Pancreas (tissue), 10 donors: ENCODE results near the gene IL12RB1. TPM values are rescaled to one million over a fixed set of nuclear protein-coding genes. Genes with fewer than 3 reads are reported as not detected.
"Not testable (repeated sequence)": the region's sequence is repeated elsewhere in the genome, so short reads cannot be mapped to it uniquely, and the experiment has no call there.

ENCODE experiments used
- ATAC-seq, 4 donors: fragments of 200-7000 bp; cut with Tn5 transposase; one replicate each; pipeline versions ENCODE4 v1.8.0 to v1.9.1; 2020; ENCODE audit warnings: mild to moderate bottlenecking in 4 of 4, moderate library complexity in 4 of 4
- DNase-seq, 6 donors: peaks; one replicate each; pipeline ENCODE4 v3.0.0-alpha.2; 2020
- FAIRE-seq: peaks from 2 replicates; lab custom pipeline; 2012; peaks lifted over from hg19 to GRCh38; lab: Jason Lieb, UNC
- H3K27ac ChIP-seq, 4 donors: fragments of 200-600 bp; sonication (generic); 1 replicate in 3 of 4; 2 replicates in 1 of 4; pipeline versions ENCODE4 v1.5.0 to v1.8.0; 2020
- H3K27me3 ChIP-seq, 4 donors: fragments of 200-600 bp; one replicate each; pipeline ENCODE4 v1.8.0; 2021
- H3K36me3 ChIP-seq, 3 donors: fragments of 200-600 bp; sonication (generic) in 1 of 3; one replicate each; pipeline versions ENCODE4 v1.5.0 to v1.8.0; 2020 to 2021
- H3K4me1 ChIP-seq, 3 donors: fragments of 200-600 bp; one replicate each; pipeline ENCODE4 v1.8.0; 2021
- H3K4me3 ChIP-seq, 4 donors: fragments of 200-600 bp; sonication (generic) in 2 of 4; one replicate each; pipeline versions ENCODE4 v1.5.0 to v1.8.0; 2020 to 2021
- H3K9me3 ChIP-seq, 4 donors: fragments of 200-600 bp; one replicate each; pipeline ENCODE4 v1.8.0; 2021
- WGBS, 2 donors: extraction: QIAGEN DNeasy Blood & Tissue Kit; methylation state at CpG; one replicate each; pipeline ENCODE4 v1.1.7; 2013; 5-methylcytosine and 5-hydroxymethylcytosine counted together
- intact Hi-C, 3 donors: fragments of 100-400 bp; cut with DNase I; formaldehyde crosslinking; loops; one replicate each; pipeline versions ENCODE4 v1.11.1 to v1.14.2; 2022
- polyA plus RNA-seq, 2 donors: library from polyadenylated mRNA; stranded (reverse); fragments of 200-250 nt; gene quantifications; one replicate each; pipeline ENCODE4 v1.2.3, GENCODE V29; 2013
- total RNA-seq, 6 donors: library from RNA; stranded (reverse); fragmentation: NEBNext Ultra II Directional in 4 of 6; extraction: Animal tissue kit (Norgen Biotek cat#: 25700) in 4 of 6; gene quantifications; one replicate each; pipeline versions ENCODE4 v1.2.1 to v1.2.4, GENCODE V29; 2021 to 2023
- TF ChIP-seq, protein P1 (sequence below), 4 donors: fragments of 200-600 bp; sonication (generic) in 3 of 4; IDR thresholded peaks; one replicate each; pipeline versions ENCODE4 v1.5.0 to v1.8.0; 2021; ENCODE audit warnings: antibody characterized with exemption in 4 of 4
- donor health status: healthy with polysubstance abuse.
- donor health status: DM: no; HTN: no; CAD: no; lungs with moderate emphysema.
- donor health status: DM: no; HTN: no; CAD: no.
- donor health status: control.
- donor health status: control.
- donor health status: Bipolar disorder and iron deficiency.
- donor health status: DM: yes; HTN: yes; CAD: no.
- donor health status: DM: no; HTN: no; CAD: no.
- donor health status: DM: no; HTN: no; CAD: no.
- donor health status: DM: yes; HTN: yes; CAD: no.

Gene IL12RB1
- total and polyA plus RNA-seq, 8 donors = 0.15 to 1.1 (median 0.40) TPM

DNA sequence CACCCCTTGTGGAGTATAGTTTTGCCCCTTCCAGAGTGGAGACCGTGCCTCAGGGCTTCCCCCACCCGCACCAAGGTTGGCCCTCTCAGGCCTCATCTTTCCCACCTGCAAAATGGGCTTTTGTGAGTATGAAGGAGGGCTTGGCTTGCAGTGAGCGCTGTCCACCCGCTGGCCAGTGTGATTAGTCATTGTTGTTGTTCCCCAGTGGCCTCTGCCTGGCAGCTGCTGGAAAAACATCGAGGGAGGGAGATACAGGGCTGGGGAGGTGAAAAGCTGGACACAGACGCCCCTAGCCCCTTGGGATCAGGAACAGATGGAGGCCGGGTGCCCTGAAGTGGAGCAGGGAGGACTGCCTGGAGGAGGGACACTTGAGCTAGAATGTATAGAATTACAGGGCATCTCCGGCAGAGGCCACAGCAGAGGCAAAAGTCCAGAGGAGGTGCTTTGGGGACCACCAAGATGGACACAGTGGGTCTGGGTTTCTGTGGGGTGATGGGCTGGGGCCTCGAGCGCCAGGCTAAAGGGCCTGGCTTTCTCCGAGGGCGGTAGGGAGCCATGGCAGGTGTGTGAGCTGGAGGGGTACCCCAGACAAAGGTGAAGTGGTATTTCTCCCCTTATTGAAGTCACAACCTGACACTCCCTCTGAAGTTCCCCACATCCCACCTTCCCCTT lies 3.9 kb upstream of the IL12RB1 start:
- Histone ChIP-seq H3K27me3 (no peaks in the 10 kb centered on the region), H3K9me3 (no peaks in the 10 kb centered on the region), H3K4me1 (no peaks in the 10 kb centered on the region), H3K4me3 (no peak overlapping the region), H3K36me3 (no peaks in the 10 kb centered on the region), H3K27ac (peak overlapping the region in 2 of 4 donors; percentile 23 to 41)
- intact Hi-C loops = no loop called here
- FAIRE-seq = no peak
- peak in 1 of 4 donors; percentile 24 for ATAC-seq
- TF ChIP-seq, protein P1, sequence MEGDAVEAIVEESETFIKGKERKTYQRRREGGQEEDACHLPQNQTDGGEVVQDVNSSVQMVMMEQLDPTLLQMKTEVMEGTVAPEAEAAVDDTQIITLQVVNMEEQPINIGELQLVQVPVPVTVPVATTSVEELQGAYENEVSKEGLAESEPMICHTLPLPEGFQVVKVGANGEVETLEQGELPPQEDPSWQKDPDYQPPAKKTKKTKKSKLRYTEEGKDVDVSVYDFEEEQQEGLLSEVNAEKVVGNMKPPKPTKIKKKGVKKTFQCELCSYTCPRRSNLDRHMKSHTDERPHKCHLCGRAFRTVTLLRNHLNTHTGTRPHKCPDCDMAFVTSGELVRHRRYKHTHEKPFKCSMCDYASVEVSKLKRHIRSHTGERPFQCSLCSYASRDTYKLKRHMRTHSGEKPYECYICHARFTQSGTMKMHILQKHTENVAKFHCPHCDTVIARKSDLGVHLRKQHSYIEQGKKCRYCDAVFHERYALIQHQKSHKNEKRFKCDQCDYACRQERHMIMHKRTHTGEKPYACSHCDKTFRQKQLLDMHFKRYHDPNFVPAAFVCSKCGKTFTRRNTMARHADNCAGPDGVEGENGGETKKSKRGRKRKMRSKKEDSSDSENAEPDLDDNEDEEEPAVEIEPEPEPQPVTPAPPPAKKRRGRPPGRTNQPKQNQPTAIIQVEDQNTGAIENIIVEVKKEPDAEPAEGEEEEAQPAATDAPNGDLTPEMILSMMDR (IDR thresholded peaks at IDR 0.05) = no peak
- no peak for DNase-seq
- WGBS, 2 donors = 79% methylated on average over 12 of the region's 12 CpGs

DNA sequence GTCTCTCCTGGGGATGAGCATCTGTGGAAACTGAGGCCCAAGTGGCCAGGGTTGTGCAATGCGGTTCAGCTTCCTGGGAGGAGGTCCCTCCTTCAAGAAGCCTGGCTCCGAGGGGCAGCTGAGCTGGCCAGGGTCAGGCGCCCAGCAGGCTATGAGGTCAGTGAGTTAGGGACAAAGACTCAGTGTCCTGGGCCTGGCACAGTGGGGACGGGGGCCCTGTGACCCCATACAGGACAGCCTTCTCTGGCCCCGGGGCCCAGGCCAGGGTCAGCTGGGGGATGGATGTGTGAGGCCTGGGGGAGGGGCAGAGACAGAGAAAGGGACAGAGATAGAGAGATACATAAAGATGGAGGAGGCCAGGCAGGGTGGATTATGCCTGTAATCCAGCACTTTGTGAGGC lies 3.0 kb upstream of the IL12RB1 start:
- peak overlapping the region in 2 of 4 donors; percentile 5 to 17 for H3K27ac ChIP-seq
- 78 to 89% methylated on average over 5 of the region's 5 CpGs for WGBS, 2 donors

DNA sequence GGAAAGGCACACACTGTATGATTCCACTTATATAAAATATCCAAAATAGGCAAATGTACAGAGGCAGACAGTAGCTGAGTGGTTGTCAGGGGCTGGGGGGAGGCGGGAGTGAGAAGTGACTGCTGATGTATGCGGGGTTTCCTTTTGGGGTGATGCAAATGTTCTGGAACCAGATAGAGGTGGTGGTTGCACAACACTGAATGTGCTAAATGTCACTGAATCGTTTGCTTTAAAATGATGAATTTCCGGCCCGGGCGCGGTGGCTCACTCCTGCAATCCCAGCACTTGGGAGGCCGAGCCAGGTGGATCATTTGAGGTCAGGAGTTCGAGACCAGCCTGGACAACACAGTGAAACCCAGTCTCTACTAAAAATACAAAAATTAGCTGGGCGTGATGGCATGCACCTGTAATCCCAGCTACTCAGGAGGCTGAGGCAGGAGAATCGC lies 2.4 kb upstream of the IL12RB1 start:
- H3K4me3 ChIP-seq, H3K36me3 ChIP-seq, intact Hi-C loops, DNase-seq, FAIRE-seq, H3K4me1 ChIP-seq, H3K27me3 ChIP-seq, H3K9me3 ChIP-seq: not testable (repeated sequence)
- H3K27ac ChIP-seq = peak overlapping the region in 1 of 4 donors; percentile 17
- peak in 2 of 4 donors; percentile 39 to 48 for ATAC-seq
- WGBS, 2 donors = 53 to 65% methylated on average over 11 of the region's 11 CpGs

More for the DNA sequence above, 3.0 kb upstream of the IL12RB1 start:
- H3K36me3 ChIP-seq = no peaks in the 10 kb centered on the region
- TF ChIP-seq, protein P1 (IDR thresholded peaks at IDR 0.05) = no peak
- DNase-seq (no peak), FAIRE-seq (no peak), ATAC-seq (no peak)
- H3K4me1 ChIP-seq = no peaks in the 10 kb centered on the region
- H3K9me3 ChIP-seq = no peaks in the 10 kb centered on the region
- intact Hi-C loops = no loop called here
- no peak overlapping the region for H3K4me3 ChIP-seq
- no peaks in the 10 kb centered on the region for H3K27me3 ChIP-seq

DNA sequence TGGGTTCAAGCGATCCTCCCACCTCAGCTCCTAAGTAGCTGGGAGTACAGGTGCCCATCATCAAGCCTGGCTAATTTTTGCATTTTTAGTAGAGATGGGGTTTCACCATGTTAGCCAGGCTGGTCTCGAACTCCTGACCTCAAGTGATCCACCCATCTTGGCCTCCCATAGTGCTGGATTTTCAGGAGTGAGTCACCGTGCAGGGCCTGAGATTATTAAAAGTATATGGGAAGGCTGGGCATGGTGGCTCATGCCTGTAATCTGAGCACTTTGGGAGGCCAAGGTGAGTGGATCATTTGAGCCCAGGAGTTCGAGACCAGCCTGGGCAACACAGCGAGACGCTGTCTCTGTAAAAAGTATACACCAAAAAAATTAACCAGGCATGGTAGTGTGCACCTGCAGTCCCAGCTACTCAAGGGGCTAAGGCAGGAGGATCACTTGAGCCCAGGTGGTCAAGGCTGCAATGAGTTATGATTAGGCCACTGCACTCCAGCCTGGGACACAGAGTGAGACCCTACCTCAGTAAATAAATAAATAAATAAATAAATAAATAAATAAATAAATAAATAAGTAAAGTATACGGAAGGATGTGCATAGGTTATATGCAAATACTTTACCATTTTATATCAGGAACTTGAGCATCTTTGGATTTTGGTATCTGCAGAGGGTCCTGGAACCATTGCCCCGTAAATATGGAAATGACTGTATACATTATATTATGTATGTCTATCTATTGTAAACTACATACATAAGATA lies 854 bp downstream of the IL12RB1 start:
- 83 to 84% methylated on average over 8 of the region's 8 CpGs for WGBS, 2 donors
- intact Hi-C loops = no loop called here
- H3K4me3 ChIP-seq = no peak overlapping the region
- no peaks in the 10 kb centered on the region for H3K4me1 ChIP-seq
- ATAC-seq (no peak), FAIRE-seq (no peak), DNase-seq (no peak)
- no peaks in the 10 kb centered on the region for H3K27me3 ChIP-seq
- H3K36me3 ChIP-seq = no peaks in the 10 kb centered on the region
- no peaks in the 10 kb centered on the region for H3K9me3 ChIP-seq
- no peak overlapping the region for H3K27ac ChIP-seq
- TF ChIP-seq, protein P1 (IDR thresholded peaks at IDR 0.05) = no peak

DNA sequence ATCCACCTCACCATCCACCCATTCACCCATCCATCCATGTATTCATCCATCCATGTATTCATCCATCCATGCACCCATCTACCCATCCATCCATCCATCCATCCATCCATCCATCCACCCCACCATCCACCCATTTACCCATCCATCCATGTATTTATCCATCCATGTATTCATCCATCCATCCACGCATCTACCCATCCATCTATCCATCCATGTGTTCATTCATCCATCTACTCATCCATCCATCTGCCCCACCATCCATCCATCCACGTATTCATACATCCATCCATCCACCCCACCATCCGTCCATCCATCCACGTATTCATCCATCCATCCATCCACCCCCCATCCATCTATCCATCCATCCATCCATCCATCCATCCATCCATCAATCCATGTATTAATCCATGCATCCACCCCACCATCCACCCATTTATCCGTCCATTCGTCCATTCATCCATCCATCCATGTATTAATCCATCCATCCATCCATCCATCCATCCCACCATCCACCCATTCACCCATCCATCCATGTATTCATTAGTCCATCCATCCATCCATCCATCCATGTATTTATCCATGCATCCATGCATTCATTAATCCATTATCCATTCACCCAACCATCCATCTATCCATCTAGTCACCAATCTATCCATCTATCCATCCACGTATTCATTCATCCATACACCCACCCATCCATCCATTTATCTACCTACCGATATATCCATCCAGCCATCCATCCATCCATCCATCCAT lies 2.6 kb downstream of the IL12RB1 start:
- no peak for FAIRE-seq
- WGBS, 2 donors = 49 to 71% methylated on average over 8 of the region's 8 CpGs

More for the DNA sequence above, 2.6 kb downstream of the IL12RB1 start:
- intact Hi-C loops = no loop called here
- TF ChIP-seq, protein P1 (IDR thresholded peaks at IDR 0.05) = no peak
- no peaks in the 10 kb centered on the region for H3K36me3 ChIP-seq
- no peak overlapping the region for H3K4me3 ChIP-seq
- H3K4me1 ChIP-seq = no peaks in the 10 kb centered on the region
- DNase-seq (no peak), ATAC-seq (no peak)
- H3K27ac ChIP-seq = no peak overlapping the region
- no peaks in the 10 kb centered on the region for H3K9me3 ChIP-seq
- no peaks in the 10 kb centered on the region for H3K27me3 ChIP-seq
